HuH-7 (cell line): ENCODE data around the gene TNS3.

ENCODE experiments used
- DNase-seq: peaks from one replicate; pipeline ENCODE4 v3.0.0; 2011; ENCODE audit warnings: low spot score

TNS3 gene

GRCh38 chr7:47303014-47303694 lies 278.8 kb downstream of the TNS3 start:
- DNase-seq: no peak

DNA sequence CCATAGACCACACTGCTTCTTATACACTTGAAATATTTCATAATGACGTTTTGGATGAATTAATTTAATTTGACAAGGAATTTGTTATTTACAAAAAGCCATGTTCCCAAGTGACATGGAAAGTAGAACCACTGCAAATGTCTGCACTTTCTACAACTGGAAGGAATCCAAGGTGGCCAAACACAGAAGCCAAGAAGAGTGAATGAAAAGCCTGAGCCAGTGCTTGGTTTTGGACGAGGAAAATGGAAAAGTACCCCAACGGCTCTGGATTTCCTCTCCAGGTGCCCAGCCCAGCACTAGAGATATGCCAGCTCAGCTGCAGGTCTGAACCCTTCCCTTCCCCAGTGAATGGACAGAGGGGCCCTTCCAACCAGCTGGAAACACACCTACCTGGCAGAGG lies 279.4 kb downstream of the TNS3 start:
- DNase-seq: no peak

DNA sequence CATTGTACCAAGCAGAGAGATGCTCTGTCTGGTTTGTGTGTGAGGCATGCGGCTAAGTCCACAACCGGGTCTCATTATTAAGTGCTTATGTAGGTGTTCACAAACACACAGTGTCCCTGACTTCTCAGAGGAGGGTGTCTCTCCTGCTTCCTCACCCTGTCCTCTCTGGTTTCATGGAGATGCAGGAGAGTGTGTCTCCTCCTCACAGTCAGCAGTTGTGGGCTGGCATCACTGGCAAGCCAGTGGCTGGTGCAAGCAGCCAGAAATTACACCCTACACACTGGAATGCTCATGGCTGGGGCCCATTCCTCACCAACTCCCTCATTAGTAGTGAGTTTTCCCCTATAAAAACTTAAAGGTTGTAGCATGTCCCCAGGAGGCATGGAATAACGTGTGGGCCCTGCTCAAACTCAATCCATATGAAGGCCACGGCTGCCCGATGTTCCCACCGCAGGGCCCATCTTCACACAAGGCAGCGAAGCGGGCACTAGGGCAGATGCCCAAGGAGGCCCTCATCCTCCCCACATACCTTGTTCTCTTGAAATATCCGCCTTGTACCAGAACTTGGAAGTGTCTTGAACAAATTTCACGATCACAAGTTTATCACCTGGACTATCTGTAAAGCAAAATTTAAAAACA lies 280.1 kb downstream of the TNS3 start:
- DNase-seq: no peak

GRCh38 chr7:47301105-47301477 lies 280.8 kb downstream of the TNS3 start:
- peak; percentile 30 for DNase-seq

DNA sequence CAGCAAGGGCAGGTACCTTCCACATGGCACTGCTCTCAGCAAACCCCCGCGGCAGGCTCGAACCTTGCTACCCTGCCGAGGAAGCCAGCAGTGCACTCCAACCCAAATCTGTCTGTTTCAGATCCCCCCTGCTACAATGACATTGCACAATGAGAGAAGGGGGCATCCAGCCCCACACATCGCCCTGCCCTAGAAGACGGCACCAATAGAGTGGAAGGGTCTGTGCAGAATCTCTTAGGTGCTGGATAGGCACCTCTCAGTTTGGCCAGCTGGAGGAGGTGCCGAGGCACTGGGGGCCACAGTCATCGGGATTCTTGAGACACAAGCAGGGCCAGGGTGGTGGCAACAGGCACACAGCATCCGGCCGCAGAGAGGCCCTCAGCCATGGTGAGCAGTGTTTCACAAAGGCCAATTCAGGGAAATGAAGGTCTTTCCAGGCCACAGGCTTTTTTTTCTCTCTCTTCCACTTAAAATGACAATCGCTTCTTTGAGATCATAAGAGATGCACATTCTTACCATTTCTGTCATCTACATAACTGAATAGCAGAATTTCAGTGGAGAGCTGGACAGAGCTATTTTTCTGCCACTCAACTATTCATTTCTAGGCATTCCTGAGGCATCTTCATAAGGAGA lies 281.3 kb downstream of the TNS3 start:
- DNase-seq: no peak

- DNase-seq: no peak
Measured at GRCh38 chr7:47299496-47299895, 282.4 kb downstream of the TNS3 start.

GRCh38 chr7:47298636-47299035 lies 283.3 kb downstream of the TNS3 start:
- no peak for DNase-seq

DNA sequence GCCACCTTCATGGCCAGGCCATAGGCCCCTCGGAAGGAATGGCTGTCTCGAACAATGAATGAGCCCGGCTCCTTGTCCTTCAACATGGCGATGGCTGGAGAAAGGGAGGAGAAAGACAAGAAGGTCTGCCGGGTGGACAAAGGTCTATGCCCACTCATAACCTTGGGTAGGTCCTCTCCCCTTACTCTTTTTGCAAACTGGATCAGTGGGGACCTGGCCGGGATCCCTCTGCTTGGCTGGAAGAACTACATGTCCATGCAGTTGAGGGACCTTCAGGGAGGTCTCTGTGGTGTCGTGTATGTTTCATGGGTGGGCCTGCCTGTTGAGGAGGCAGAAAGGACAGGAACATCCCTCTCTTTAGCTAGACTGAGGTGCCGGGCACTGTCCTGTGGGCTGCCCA lies 284.8 kb downstream of the TNS3 start:
- no peak for DNase-seq

DNA sequence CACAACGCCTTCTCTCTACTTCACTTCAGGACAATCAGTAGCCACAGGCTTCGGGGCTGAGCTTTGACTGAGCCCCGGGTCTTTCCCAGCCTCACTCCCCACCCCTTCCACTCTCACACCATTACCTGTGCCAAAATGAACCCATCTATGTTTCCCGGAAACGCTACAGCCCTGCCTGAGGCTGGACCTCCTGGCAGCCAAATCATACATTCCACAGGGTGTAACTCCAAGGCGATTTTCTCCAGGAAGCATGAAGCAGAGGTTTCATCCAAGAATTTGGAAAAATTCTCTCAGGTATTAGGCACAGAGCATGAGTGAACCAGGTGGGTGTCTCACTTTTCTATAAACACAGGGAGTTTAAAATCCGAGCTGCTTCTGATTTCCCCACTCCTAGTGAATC lies 286.3 kb downstream of the TNS3 start:
- no peak for DNase-seq

GRCh38 chr7:47294556-47295222 lies 287.2 kb downstream of the TNS3 start:
- peak; percentile 43 for DNase-seq

GRCh38 chr7:47293884-47294555 lies 287.9 kb downstream of the TNS3 start:
- peak; percentile 42 for DNase-seq

DNA sequence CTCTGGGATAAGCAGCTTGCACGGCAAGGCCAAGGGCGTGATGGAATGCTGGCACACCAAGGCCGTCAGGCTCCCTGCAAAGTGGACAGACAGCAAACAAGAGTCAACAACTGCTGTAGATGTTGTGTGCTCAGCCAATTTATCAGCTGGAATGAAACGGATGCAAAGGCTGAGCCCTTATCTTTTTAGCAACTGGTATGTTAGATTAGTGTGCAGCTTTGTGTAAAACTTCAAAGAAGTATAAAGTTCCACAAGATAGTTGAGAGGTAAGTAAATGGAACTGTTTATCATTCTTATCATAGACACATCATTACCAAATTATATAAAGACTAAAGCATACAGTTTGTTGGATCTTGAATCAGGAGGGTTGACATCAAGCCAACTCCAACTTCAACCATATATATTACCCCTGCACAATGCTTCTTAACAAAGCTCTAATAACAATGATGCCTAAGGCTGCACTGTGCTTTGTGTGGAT lies 289.0 kb downstream of the TNS3 start:
- peak; percentile 66 for DNase-seq

- no peak for DNase-seq
Measured at GRCh38 chr7:47291461-47292081, 290.3 kb downstream of the TNS3 start.

DNA sequence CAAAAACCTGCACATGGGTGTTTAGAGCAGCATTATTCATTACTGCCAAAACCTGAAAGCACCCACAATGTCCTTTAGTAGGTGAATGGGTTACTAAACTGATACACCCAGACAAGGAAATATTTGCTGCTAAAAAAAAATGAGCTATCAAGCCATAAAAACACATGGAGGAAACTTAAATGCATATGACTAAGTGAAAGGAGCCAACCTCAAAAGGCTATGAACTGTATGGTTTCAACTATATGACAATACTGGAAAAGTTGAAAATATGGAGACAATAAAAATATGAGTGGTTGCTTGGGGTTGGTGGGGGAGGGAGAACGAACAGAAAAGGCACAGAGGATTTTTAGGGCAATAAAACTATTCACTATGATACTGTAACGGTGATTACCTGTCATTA lies 291.0 kb downstream of the TNS3 start:
- no peak for DNase-seq

DNA sequence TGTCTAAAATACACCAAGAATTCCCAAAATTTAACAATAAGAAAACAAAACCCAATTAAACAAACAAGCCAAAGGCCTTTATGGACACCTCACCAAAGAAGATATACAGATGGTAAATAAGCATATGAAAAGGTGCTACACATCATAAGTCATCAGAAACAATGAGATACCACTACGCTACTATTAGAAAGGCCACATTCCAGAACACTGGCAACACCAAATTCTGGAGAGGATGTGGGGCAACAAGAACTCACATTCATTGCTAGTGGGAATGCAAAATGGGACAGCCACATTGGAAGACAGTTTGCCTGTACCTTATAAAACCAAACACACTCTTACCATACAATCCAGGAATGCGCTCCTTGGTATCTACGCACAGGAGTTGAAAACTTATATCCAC lies 291.4 kb downstream of the TNS3 start:
- DNase-seq: no peak

DNA sequence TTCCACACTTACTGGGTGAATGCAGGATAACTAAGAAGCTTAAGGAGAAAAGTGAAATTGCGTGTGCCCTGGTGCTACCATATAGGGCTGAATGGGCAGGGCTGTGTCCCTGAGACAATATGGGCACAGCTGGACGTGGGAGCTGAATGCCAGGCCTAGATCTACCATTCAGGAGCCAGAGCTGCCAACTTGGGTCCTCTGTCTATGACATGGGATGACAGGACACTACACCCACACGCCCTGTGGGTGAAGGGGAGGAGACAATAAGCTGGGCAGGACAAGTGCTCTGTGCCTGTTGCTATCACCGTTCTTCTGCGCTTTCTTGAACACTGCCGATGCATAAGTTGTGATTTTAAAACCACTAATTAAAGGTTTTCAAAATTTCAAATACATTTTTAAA lies 293.9 kb downstream of the TNS3 start:
- DNase-seq: no peak

DNA sequence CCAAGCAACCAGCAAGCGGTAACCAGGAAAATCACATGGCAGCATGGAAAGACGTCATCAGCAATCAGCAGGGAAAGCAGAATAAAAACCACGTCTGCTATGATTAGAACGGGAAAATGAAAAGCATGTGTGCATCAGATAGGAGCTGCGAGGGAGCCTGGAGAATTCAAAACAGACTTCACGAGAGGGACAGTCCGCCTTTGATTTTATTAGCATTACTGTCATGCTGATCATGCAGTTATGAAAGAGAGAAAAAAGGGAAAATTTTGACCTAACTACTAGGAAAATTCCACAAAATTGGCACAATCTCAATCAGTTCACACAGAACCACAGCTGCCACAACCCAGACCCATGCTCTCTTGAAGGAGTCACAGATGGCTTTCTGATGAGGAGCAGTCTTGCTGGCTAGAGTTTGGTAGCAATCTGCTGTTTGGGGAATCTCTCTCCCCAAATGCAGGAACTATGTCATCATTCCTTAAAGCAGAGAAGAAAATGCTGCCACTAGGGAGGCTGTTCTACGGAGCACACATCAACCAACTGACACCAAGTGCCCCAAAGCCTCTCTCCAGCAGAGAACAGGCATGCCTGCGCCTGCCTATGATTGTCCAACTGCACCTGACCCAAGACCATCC lies 295.9 kb downstream of the TNS3 start:
- DNase-seq: no peak

DNA sequence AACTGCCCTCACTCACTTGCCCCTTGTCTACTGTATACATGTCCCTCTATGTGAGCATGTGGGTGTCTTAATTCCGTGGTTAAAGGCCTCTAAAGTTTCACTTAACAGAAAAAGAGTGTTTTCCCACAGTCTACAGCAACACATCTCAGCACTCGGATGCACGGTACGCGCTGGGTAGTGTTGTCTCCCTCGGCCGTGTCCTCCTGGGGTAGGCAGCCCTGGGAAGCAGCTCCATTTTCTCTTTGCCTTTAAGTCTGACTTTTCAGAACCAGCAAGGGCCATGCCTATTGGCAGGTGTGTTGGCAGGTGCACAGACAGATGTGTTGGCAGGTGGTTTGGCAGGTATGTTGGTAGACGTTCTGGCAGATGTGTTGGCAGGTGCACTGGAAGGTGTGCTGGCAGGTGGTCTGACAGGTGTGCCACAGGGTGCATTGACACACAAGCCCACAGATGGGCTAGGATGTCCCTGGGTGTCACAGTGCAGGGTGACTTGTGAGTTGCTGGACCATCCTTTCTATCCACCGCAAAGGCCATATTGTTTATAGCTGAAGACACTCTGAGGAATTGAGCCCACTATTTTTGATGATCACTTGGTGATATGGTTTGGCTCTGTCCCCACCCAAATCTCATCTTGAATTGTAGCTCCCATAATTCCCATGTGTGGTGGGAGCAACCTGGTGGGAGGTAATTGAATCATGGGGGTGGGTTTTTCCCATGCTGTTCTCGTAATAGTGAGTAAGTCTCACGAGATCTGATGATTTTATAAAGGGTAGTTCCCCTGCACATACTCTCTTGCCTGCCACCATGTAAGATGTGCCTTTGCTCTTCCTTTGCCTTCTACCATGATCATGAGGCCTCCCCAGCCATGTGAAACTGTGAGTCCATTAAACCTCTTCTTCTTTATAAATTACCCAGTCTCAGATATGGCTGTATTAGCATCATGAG lies 296.9 kb downstream of the TNS3 start:
- no peak for DNase-seq

GRCh38 chr7:47283497-47284131 lies 298.3 kb downstream of the TNS3 start:
- DNase-seq: peak; percentile 64
